DOHH2 (cell line): ENCODE data around the gene GPX3.
A peak's percentile ranks its signal among the peaks of the same experiment; 100 is the strongest.

Experiments used
- H3F3A ChIP-seq: fragments of 200-600 bp; sonication (generic), shearing (Covaris generic); 2 replicates; pipeline ENCODE4 v1.6.0; 2016; ENCODE audit warnings: antibody characterized with exemption, mild to moderate bottlenecking; ENCODE audit not compliant: control insufficient read depth, insufficient read depth
- H3K27ac ChIP-seq: fragments of 200-600 bp; sonication (generic); 2 replicates; pipeline ENCODE4 v1.5.1; 2014; ENCODE audit warnings: low read depth, mild to moderate bottlenecking, low read length, moderate library complexity
- H3K27me3 ChIP-seq: fragments of 200-600 bp; sonication (generic); 2 replicates; pipeline ENCODE4 v1.6.1; 2014; ENCODE audit warnings: mild to moderate bottlenecking, low read length, mixed read lengths; ENCODE audit not compliant: control insufficient read depth
- H3K36me3 ChIP-seq: fragments of 200-600 bp; sonication (generic); 2 replicates; pipeline ENCODE4 v1.6.1; 2014; ENCODE audit warnings: mild to moderate bottlenecking, low read length, moderate library complexity, mixed read lengths; ENCODE audit not compliant: control insufficient read depth
- H3K4me1 ChIP-seq: fragments of 200-600 bp; sonication (generic); 2 replicates; pipeline ENCODE4 v1.6.1; 2014; ENCODE audit warnings: mild to moderate bottlenecking, low read length, mixed read lengths; ENCODE audit not compliant: control insufficient read depth
- H3K4me2 ChIP-seq: fragments of 200-600 bp; sonication (generic); 2 replicates; pipeline ENCODE4 v1.6.0; 2014; ENCODE audit warnings: mild to moderate bottlenecking, low read length, moderate library complexity
- H3K4me3 ChIP-seq: fragments of 200-600 bp; sonication (generic); 2 replicates; pipeline ENCODE4 v1.5.1; 2014; ENCODE audit warnings: mild to moderate bottlenecking, low read length, mixed read lengths
- H3K79me2 ChIP-seq: fragments of 200-600 bp; sonication (generic); 2 replicates; pipeline ENCODE4 v1.6.1; 2014; ENCODE audit warnings: mild to moderate bottlenecking, low read length, mixed read lengths; ENCODE audit not compliant: control insufficient read depth
- H3K9me2 ChIP-seq: fragments of 200-600 bp; sonication (generic); replicated peaks from 2 replicates; pipeline ENCODE4 v1.6.1; 2014; ENCODE audit warnings: mild to moderate bottlenecking, low read length, mixed read lengths; ENCODE audit not compliant: control insufficient read depth
- H3K9me3 ChIP-seq: fragments of 200-600 bp; sonication (generic); 2 replicates; pipeline ENCODE4 v1.6.1; 2014; ENCODE audit warnings: antibody characterized with exemption, low read length, mixed read lengths; ENCODE audit not compliant: control insufficient read depth, insufficient read depth
- H4K20me1 ChIP-seq: fragments of 200-600 bp; sonication (generic); 2 replicates; pipeline ENCODE4 v1.6.0; 2014; ENCODE audit warnings: low read depth, mild to moderate bottlenecking, antibody characterized with exemption, low read length, moderate library complexity; ENCODE audit not compliant: control insufficient read depth, insufficient read depth
- CTCF ChIP-seq: fragments of 200-600 bp; sonication (generic); IDR thresholded peaks from one replicate; pipeline ENCODE4 v1.5.1; 2014; ENCODE audit warnings: antibody characterized with exemption, mild to moderate bottlenecking, low read depth, low read length; ENCODE audit not compliant: poor library complexity, severe bottlenecking
- EZH2phosphoT487 ChIP-seq: fragments of 200-600 bp; sonication (generic); IDR thresholded peaks from 2 replicates; pipeline ENCODE4 v1.6.1; 2017; ENCODE audit warnings: borderline replicate concordance, mild to moderate bottlenecking, antibody characterized with exemption, low read length, moderate library complexity, mixed read lengths

Gene GPX3

GRCh38 chr5:151077419-151077818 lies 57.0 kb downstream of the GPX3 start:
- Histone ChIP-seq H3K4me2 (peak overlapping the region; percentile 73; the same call in 1 of the 2 replicates), H3K36me3 (peaks cover 47% of the 10 kb centered on the region), H3F3A (peaks cover under 1% of the 10 kb centered on the region; the same call in 1 of the 2 replicates), H4K20me1 (peaks cover 4% of the 10 kb centered on the region; the same call in 1 of the 2 replicates), H3K4me1 (peaks cover 38% of the 10 kb centered on the region), H3K27ac (no peak overlapping the region), H3K79me2 (peaks cover 97% of the 10 kb centered on the region), H3K9me2 (no peaks in the 10 kb centered on the region), H3K9me3 (no peaks in the 10 kb centered on the region), H3K4me3 (no peak overlapping the region), H3K27me3 (no peaks in the 10 kb centered on the region)
- no peak for TF ChIP-seq EZH2phosphoT487

GRCh38 chr5:151077967-151078366 lies 57.6 kb downstream of the GPX3 start:
- H3K9me2 ChIP-seq = no peaks in the 10 kb centered on the region
- H3K79me2 ChIP-seq = peaks cover 94% of the 10 kb centered on the region
- peaks cover 43% of the 10 kb centered on the region for H3K4me1 ChIP-seq
- H3K4me2 ChIP-seq = peak overlapping the region; percentile 73
- no peak for TF ChIP-seq EZH2phosphoT487
- no peak for TF ChIP-seq CTCF
- H3F3A ChIP-seq = peaks cover 3% of the 10 kb centered on the region; the same call in 1 of the 2 replicates
- H3K27me3 ChIP-seq = no peaks in the 10 kb centered on the region
- H4K20me1 ChIP-seq = peaks cover 4% of the 10 kb centered on the region; the same call in 1 of the 2 replicates
- H3K36me3 ChIP-seq = peaks cover 47% of the 10 kb centered on the region
- H3K27ac ChIP-seq = no peak overlapping the region
- no peaks in the 10 kb centered on the region for H3K9me3 ChIP-seq
- H3K4me3 ChIP-seq = peak overlapping the region; percentile 74
